ACC112 (cell line): ENCODE results near the gene DLG2.

Experiments
- H2AFZ ChIP-seq: fragments of 200-600 bp; sonication (generic); one replicate; pipeline ENCODE4 v1.6.0; 2017; ENCODE audit warnings: antibody characterized with exemption, low read length; ENCODE audit not compliant: unreplicated experiment
- H3K27ac ChIP-seq: fragments of 200-600 bp; sonication (generic); 2 replicates; pipeline ENCODE4 v1.5.1; 2014; ENCODE audit warnings: low read depth, mild to moderate bottlenecking, antibody characterized with exemption, low read length, moderate library complexity
- H3K27me3 ChIP-seq: fragments of 200-600 bp; sonication (generic); 2 replicates; pipeline ENCODE4 v1.6.1; 2014; ENCODE audit warnings: mild to moderate bottlenecking, antibody characterized with exemption, low read length, moderate library complexity, mixed read lengths; ENCODE audit not compliant: insufficient read depth
- H3K36me3 ChIP-seq: fragments of 200-600 bp; sonication (generic); 2 replicates; pipeline ENCODE4 v1.6.1; 2016; ENCODE audit warnings: mild to moderate bottlenecking, antibody characterized with exemption, low read length, moderate library complexity, mixed read lengths; ENCODE audit not compliant: insufficient read depth
- H3K4me1 ChIP-seq: fragments of 200-600 bp; sonication (generic); one replicate; pipeline ENCODE4 v1.6.1; 2016; ENCODE audit warnings: low read length, mixed read lengths; ENCODE audit not compliant: insufficient read depth, unreplicated experiment, control insufficient read depth
- H3K4me3 ChIP-seq: fragments of 200-600 bp; sonication (generic); 2 replicates; pipeline ENCODE4 v1.5.1; 2014; ENCODE audit warnings: mild to moderate bottlenecking, low read depth, low read length
- H3K79me2 ChIP-seq: fragments of 200-600 bp; sonication (generic); one replicate; pipeline ENCODE4 v1.6.0; 2016; ENCODE audit warnings: low read length; ENCODE audit not compliant: control insufficient read depth, unreplicated experiment, insufficient read depth

DLG2 gene

DNA sequence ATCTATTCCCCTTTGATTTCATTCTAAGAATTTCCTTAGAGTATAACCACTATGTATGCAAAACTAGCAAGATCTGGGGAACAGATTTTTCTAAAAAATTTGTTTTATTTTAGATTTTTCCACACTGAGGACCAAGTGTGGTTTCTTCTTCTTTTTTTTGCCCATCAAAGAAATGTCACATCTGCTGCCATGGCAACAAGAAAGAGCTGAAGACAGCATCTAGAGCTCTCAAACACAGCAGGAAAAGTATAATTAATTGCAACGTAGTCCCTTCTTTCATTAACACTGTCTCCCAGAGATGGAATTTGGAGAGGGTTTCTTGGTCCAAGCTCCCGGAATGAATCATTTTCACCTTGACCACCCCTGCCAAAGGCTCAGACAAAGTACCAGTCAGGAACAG lies 2084.3 kb downstream of the DLG2 start:
- Histone ChIP-seq H3K27me3 (peaks cover 62% of the 10 kb centered on the region), H3K27ac (no peak overlapping the region)

DNA sequence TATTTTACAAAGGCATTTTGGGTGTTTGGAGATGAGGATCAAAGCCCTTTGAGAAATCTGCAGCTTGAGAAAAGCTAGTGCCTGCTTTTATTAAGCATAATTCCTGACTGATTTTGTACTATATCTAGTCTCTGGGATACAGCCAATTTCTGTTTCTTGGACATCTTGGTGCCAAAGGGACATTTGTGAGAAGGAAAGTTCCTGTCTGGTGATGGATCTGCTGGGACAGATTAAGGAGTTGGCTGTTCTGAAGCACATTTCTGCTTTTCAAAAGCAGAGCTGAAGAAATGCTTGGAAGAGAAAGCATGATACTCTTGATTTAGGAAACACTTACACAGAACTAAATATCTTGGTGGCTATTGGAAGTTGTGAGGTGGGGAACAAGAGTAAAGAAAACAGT lies 2086.4 kb downstream of the DLG2 start:
- H2AFZ ChIP-seq = no peak overlapping the region
- no peaks in the 10 kb centered on the region for H3K79me2 ChIP-seq
- peaks cover 58% of the 10 kb centered on the region for H3K27me3 ChIP-seq
- no peak overlapping the region for H3K27ac ChIP-seq
- H3K36me3 ChIP-seq = no peaks in the 10 kb centered on the region
- no peak overlapping the region for H3K4me3 ChIP-seq
- H3K4me1 ChIP-seq = no peaks in the 10 kb centered on the region

More for the DNA sequence above, 2084.3 kb downstream of the DLG2 start:
- Histone ChIP-seq H3K4me3 (no peak overlapping the region), H3K36me3 (no peaks in the 10 kb centered on the region), H3K79me2 (no peaks in the 10 kb centered on the region), H3K4me1 (no peaks in the 10 kb centered on the region), H2AFZ (no peak overlapping the region)

DNA sequence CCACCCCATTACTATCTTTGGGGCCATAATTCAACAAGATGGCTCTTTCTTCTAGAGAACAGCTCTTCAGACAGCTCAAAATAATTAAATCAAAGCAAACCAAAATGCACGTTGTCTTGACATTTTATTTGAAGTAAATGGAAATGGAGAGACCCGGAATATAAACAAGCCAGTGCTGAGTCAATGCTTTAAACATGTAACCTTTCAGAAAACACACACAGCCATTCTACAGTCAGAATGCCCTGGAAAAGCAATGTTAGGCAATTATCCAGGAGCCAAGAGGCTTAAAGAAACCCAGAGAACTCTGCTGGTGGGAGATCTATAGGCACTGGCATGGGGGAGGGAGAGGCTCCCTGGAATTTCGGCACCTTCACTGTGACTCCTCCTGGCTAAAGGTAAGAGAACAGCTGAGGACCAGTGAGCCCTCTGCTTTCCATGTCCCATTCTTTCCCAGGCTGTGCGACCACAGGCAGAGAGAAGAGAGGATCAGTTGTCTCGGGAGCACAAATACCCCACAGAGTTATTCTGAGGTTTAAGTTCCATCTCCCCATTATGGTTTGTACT lies 2086.9 kb downstream of the DLG2 start:
- Histone ChIP-seq H3K4me3 (no peak overlapping the region), H3K79me2 (no peaks in the 10 kb centered on the region), H3K27ac (no peak overlapping the region), H3K27me3 (peaks cover 60% of the 10 kb centered on the region), H3K36me3 (no peaks in the 10 kb centered on the region), H3K4me1 (no peaks in the 10 kb centered on the region), H2AFZ (no peak overlapping the region)

DNA sequence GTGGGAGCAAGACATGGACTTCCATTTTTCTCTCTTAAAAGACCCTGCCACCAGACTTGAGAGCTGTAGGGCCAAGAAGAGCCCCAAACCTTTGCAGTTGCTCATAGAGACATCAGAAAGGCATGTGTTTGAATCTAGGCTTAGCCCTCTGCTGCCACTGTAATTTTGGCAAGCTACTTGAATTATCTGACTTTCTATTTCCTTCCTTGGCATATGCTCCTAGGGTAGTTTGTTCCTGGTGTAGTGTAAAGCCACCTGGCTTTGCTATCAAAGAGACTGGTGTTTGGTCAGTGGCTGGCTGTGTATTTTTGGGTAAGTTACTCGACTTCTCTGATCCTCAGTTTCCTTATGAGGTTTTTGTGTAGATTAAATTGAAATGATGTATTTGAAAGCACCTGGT lies 2088.9 kb downstream of the DLG2 start:
- peaks cover 66% of the 10 kb centered on the region for H3K27me3 ChIP-seq
- H3K79me2 ChIP-seq = no peaks in the 10 kb centered on the region
- H2AFZ ChIP-seq = no peak overlapping the region
- H3K4me3 ChIP-seq = no peak overlapping the region
- H3K36me3 ChIP-seq = no peaks in the 10 kb centered on the region
- H3K4me1 ChIP-seq = no peaks in the 10 kb centered on the region
- no peak overlapping the region for H3K27ac ChIP-seq

DNA sequence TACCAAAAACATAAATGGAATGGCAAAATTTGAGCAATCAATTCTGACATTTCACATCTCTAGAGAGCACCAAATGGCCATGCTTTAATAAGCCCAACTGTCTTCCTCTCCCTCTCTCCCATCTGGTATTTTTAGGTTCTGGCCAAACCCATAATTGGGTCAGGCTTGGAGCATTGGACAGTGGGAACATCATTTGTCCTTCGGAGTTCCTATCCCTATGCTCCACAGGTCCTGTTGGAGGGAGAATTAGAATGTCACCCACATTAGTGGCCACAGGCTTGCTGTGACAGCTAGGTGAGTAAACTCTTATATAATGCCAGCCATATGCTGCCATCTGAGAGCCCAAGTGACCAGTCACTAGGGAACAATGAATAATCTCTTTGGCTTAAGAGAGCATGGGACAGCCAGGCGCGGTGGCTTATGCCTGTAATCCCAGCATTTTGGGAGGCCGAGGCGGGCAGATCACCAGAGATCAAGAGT lies 2090.0 kb downstream of the DLG2 start:
- Histone ChIP-seq H3K27ac (no peak overlapping the region), H2AFZ (no peak overlapping the region), H3K36me3 (no peaks in the 10 kb centered on the region), H3K79me2 (no peaks in the 10 kb centered on the region), H3K4me1 (no peaks in the 10 kb centered on the region), H3K4me3 (no peak overlapping the region), H3K27me3 (peaks cover 63% of the 10 kb centered on the region)

DNA sequence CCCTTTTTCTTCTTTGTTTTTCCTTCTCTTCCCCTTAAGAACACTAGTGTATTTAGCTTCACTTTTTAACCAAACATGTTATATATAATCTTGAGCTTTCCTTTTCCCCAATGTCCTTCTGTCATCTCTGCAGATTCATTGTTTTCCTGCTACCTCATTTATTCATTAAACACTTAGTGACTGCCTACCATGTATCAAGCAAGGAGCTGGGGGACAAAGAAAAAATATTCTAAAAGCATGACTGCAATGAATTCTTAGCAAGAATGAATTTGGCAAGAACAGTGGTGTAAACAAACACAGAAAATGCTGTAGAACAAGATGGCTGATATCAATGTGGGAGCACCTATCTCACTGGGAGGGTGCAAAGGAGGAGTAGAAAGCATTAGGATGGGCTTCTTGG lies 2094.0 kb downstream of the DLG2 start:
- H3K27me3 ChIP-seq = peaks cover 55% of the 10 kb centered on the region
- no peaks in the 10 kb centered on the region for H3K79me2 ChIP-seq
- no peak overlapping the region for H2AFZ ChIP-seq
- H3K27ac ChIP-seq = no peak overlapping the region
- H3K4me1 ChIP-seq = no peaks in the 10 kb centered on the region
- no peak overlapping the region for H3K4me3 ChIP-seq
- H3K36me3 ChIP-seq = no peaks in the 10 kb centered on the region

DNA sequence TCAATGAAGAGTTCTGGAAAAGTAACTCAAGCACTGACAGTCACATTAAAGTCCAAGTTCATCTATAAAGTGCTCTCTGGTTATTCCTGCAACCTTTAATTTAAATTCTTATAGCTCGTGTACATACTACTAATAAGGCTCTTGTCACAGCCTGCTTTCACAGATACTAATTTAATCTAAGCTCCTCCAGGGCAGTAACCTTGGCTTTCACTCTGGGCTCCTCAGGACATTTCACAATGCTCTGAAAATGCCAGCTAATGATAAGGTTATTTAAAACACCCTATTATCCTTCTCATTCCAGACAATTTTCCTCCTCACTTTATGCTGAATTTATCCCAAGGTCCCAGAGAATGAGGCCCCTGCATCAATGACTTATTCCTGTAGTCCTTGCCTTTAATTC lies 2098.3 kb downstream of the DLG2 start:
- Histone ChIP-seq H3K27me3 (peaks cover 59% of the 10 kb centered on the region), H3K4me1 (no peaks in the 10 kb centered on the region), H2AFZ (no peak overlapping the region), H3K79me2 (no peaks in the 10 kb centered on the region), H3K4me3 (no peak overlapping the region), H3K27ac (no peak overlapping the region), H3K36me3 (no peaks in the 10 kb centered on the region)

DNA sequence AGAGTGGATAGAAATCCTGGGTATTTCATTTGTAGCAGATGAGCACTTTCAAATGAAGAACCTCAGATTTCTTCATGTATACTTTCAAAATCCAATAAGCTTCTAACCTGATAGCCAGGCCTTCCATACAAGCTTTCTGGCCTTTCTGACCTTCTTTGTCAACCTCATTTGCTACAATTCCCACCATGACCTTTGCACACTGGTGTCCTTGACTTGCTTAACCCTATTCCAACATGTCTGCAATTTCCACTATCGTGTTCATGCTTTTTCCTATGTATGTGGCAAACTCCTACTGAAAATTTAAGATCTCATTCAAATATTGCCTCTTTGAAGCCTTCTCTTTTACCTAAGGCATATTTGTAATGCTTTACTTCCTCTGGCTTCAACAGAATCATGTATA lies 2098.9 kb downstream of the DLG2 start:
- Histone ChIP-seq H3K4me3 (no peak overlapping the region), H2AFZ (no peak overlapping the region), H3K27ac (no peak overlapping the region), H3K36me3 (no peaks in the 10 kb centered on the region), H3K79me2 (no peaks in the 10 kb centered on the region), H3K4me1 (no peaks in the 10 kb centered on the region), H3K27me3 (peaks cover 52% of the 10 kb centered on the region)

DNA sequence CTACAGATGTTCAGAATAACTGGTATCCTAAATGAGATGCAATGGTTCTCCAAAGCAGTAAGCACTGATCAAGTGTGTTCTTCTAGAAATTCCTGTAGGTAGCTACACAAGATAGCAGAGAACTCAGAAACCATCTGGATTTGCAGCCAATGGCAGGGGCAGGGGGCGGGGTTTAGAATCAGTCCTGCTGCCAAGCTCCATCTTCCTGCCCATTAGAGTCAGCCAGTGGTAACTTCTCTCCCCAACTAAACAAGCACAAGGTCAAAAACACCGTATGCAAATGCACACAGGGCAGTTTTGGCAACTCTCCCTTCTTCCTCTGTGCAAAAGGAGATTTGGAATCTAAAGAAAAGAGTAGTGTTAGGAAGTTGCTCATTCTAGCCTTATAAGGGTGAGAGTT lies 2103.5 kb downstream of the DLG2 start:
- H3K27me3 ChIP-seq = peaks cover 29% of the 10 kb centered on the region
- no peaks in the 10 kb centered on the region for H3K36me3 ChIP-seq
- no peaks in the 10 kb centered on the region for H3K79me2 ChIP-seq
- H3K27ac ChIP-seq = no peak overlapping the region
- H3K4me1 ChIP-seq = no peaks in the 10 kb centered on the region
- H3K4me3 ChIP-seq = no peak overlapping the region
- H2AFZ ChIP-seq = no peak overlapping the region

DNA sequence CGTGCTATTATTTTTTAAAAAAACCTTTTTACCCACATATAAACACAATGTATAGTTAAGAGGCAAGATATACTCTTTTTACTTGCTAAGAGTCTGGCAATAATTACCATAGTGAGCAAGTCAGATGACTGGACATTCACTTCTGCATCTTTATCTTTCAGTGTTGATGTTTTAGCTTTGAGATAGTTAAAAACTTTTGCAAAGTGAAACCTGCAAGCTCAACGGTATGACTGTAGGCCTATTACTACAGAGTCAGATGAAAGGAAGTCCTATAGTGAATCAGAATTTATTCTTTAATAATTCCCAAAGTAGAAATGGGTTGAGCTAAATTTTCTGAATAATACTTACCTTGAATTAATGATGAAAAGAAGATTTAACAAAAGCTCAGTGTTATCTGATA lies 2104.2 kb downstream of the DLG2 start:
- Histone ChIP-seq H3K27ac (no peak overlapping the region), H2AFZ (no peak overlapping the region), H3K36me3 (no peaks in the 10 kb centered on the region), H3K79me2 (no peaks in the 10 kb centered on the region), H3K4me3 (no peak overlapping the region), H3K27me3 (peaks cover 27% of the 10 kb centered on the region), H3K4me1 (no peaks in the 10 kb centered on the region)

DNA sequence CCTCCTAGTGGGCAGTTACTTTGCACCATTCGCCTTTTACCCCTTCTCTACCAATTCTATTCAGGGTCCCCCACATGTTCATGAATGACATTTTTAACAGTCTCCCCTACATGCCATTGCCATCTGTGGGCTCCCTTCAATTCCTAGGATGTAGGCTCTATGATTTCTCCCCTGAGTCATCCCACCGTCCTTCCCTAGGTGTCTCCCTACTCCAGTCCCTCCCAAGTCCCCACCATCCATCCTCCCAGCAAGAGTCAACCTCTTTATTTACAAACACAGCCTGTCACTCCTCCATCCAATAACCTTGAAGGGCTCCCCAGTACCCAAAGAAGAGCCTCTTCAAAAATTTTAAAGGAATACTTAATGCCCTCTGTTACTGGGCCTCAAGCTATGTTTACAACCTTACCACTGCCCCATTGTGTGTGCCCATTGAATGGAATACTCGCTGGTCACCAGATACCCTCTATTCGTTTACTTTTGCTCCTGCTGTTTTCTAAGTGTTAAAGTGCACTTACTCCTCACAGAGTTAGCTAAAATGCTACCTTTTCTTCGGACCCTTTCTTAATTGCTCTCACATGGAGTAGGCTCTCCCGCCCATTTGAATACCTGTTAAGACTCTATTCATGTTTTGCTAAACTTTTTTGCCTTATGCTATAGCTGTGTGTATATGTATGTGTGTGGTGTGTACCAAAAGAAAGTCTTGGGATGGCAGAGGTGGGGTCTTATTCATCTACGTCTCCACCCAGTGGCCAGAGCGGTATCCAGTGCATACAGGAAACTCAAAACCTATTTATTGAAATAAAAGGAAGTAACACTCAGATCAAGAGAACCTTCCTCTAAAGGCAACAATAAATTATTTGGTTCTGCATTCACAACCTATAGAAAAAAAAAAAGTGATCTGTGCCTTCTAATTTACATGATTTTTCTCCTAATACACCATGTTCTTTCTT lies 2105.2 kb downstream of the DLG2 start:
- no peak overlapping the region for H2AFZ ChIP-seq
- no peak overlapping the region for H3K4me3 ChIP-seq
- no peaks in the 10 kb centered on the region for H3K36me3 ChIP-seq
- H3K4me1 ChIP-seq = no peaks in the 10 kb centered on the region
- peaks cover 21% of the 10 kb centered on the region for H3K27me3 ChIP-seq
- H3K27ac ChIP-seq = no peak overlapping the region
- H3K79me2 ChIP-seq = no peaks in the 10 kb centered on the region
